ENCODE measurements around the gene PCSK1. TPM values are rescaled to one million over a fixed set of nuclear protein-coding genes. Genes with fewer than 3 reads are reported as not detected.

The PCSK1 gene
- total and polyA plus RNA-seq, 2 of the 8 experiments (the other 6 are each of a cell fraction or from before 2014, with no cell fraction given), result 1.3 to 3.2 TPM

DNA sequence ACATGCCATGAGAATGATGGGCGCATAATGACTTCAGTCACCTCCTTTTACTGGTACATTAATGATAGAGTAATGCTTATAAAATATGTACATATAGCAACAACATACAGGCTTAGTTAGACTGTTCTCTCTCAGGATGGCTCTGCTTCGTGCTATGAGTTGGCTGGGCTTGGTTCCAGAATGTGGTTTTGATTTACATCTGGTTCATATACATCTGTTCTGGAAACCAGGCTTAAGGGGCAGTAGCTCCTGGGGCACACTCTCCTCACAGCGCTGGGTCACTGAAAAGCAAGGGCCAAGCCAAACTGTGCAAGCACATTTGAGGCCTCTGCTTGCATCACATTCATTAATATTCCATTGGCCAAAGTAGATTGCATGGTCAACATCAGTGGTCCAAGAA is 44.9 kb downstream of the PCSK1 start:
- Histone ChIP-seq H3K23ac (ENCODE audit: insufficient read length) (no peak overlapping the region), H2AFZ (ENCODE audit: low read length) (no peak overlapping the region), H3K79me2 (ENCODE audit: control insufficient read depth in 1 of 2, insufficient read depth in 2 of 2, low read length in 2 of 2) (no peaks in the 10 kb centered on the region), H2BK20ac (ENCODE audit: low read length) (no peak overlapping the region), H3K36me3 (ENCODE audit: control insufficient read depth in 2 of 4, insufficient read depth in 4 of 4, low read length in 3 of 4) (no peaks in the 10 kb centered on the region), H4K8ac (ENCODE audit: extremely low read depth, insufficient read depth, low read length) (no peak overlapping the region), H3K23me2 (ENCODE audit: low read depth, low read length) (no peaks in the 10 kb centered on the region; the same call in 1 of the 2 replicates), H3K4me1 (replicated peaks in 1 of 4; ENCODE audit: control insufficient read depth in 3 of 4, insufficient read depth in 4 of 4, low read length in 3 of 4) (0 out of 7 replicates have a peak, but pooled peaks cover 0 to 5% (median 0%) of the 10 kb centered on the region in 4 experiments), H2AK5ac (ENCODE audit: low read depth, low read length) (no peak overlapping the region), H2BK15ac (ENCODE audit: low read length) (no peak overlapping the region), H3K9ac (replicated peaks in 1 of 4; ENCODE audit: extremely low read depth in 1 of 4, low read depth in 3 of 4, low read length in 3 of 4) (no peak overlapping the region), H3K27ac (ENCODE audit: low read depth, low read length) (no peak overlapping the region), H2BK5ac (ENCODE audit: low read depth, low read length) (no peak overlapping the region), H4K5ac (ENCODE audit: insufficient read length, low read depth, low read length) (no peak overlapping the region), H3K4me3 (ENCODE audit: extremely low read depth in 1 of 4, insufficient read depth in 2 of 4, low read depth in 3 of 4, low read length in 4 of 4) (no peak overlapping the region), H3K9me3 (ENCODE audit: insufficient read depth in 2 of 2, low read depth in 1 of 2, low read length in 1 of 2) (no peaks in the 10 kb centered on the region), H4K91ac (replicated peaks; ENCODE audit: insufficient read length, low read length) (no peak overlapping the region), H3K56ac (replicated peaks; ENCODE audit: insufficient read length, low read depth, low read length) (no peak overlapping the region), H4K20me1 (replicated peaks in 1 of 2; ENCODE audit: control insufficient read depth in 1 of 2, insufficient read depth in 2 of 2, low read length in 2 of 2) (no peaks in the 10 kb centered on the region), H2BK120ac (replicated peaks; ENCODE audit: low read depth, low read length) (no peak overlapping the region), H3K18ac (ENCODE audit: extremely low read depth, low read length) (no peak overlapping the region), H3K4me2 (ENCODE audit: insufficient read depth in 1 of 2, low read depth in 2 of 2, low read length in 2 of 2) (no peak overlapping the region), H2BK12ac (ENCODE audit: low read depth, low read length) (no peak overlapping the region), H3K79me1 (ENCODE audit: low read depth, low read length) (no peaks in the 10 kb centered on the region), H3K4ac (replicated peaks; ENCODE audit: insufficient read length, low read depth, low read length) (no peak overlapping the region), H3K27me3 (replicated peaks in 1 of 4; ENCODE audit: control insufficient read depth in 3 of 4, extremely low read depth in 1 of 4, insufficient read depth in 3 of 4, low read length in 3 of 4) (no peaks in the 10 kb centered on the region), H3K14ac (ENCODE audit: insufficient read length) (no peak overlapping the region)
- ChIA-PET POLR2A (ENCODE audit: partially characterized antibody) (no interaction called here), CTCF (ENCODE audit: partially characterized antibody) (no interaction called here)
- FAIRE-seq, result no peak
- 87% methylated on average over 3 of the region's 3 CpGs; no CpG with 5 or more reads in 1 of the 2 experiments for WGBS, 2 experiments (ENCODE audit: extremely low coverage in 1 of 2, insufficient coverage in 1 of 2, insufficient read length in 1 of 2, insufficient replicate concordance in 2 of 2, low coverage in 1 of 2, low lambda C conversion rate in 2 of 2, missing lambda C conversion rate in 1 of 2)
- no peak for DNase-seq (ENCODE audit: low read depth in 1 of 2, low spot score in 2 of 2)
- TF ChIP-seq TAF1 (IDR thresholded peaks at IDR 0.05; ENCODE audit: low read depth, low read length), result no peak
- TF ChIP-seq SUZ12 (IDR thresholded peaks at IDR 0.05; ENCODE audit: low read length), result no peak
- no peak for TF ChIP-seq EGR1 (IDR thresholded peaks at IDR 0.05; ENCODE audit: borderline replicate concordance, low read depth, low read length)

Measured in H1 (cell line).